T-helper 2 cell treated with Interferon-gamma antibody and Interleukin-4, amounts not matched to agents 100 ng/mL and 5 ng/mL, for 36 hours (primary cell): ENCODE results near the gene GIPR. TPM values are rescaled to one million over a fixed set of nuclear protein-coding genes. Genes with fewer than 3 reads are reported as not detected.

Experiments
- intact Hi-C: fragments of 100-400 bp; cut with micrococcal nuclease; formaldehyde crosslinking; loops from one replicate; pipeline ENCODE4 v1.15.1; 2023
- total RNA-seq: library from RNA; stranded (reverse); gene quantifications from 2 replicates; pipeline ENCODE4 v1.2.3, GENCODE V29; 2022

Gene GIPR
- total RNA-seq, 1 donor from 2014 or later, result 4.7 TPM

GRCh38 chr19:45645068-45645630 is 22.9 kb upstream of the GIPR start:
- intact Hi-C loops, result loop anchor here (10.0 kb wide), 1 partner anchor 240 kb away; the partner anchor contains the start of genes POLR1G and PPP1R13L

GRCh38 chr19:45645631-45646344 is 22.2 kb upstream of the GIPR start:
- intact Hi-C loops, result loop anchor here (10.0 kb wide), 1 partner anchor 241 kb away; the partner anchor contains the start of genes POLR1G and PPP1R13L

- intact Hi-C loops, result loop anchor here (10.0 kb wide), 1 partner anchor 242 kb away; the partner anchor contains the start of genes POLR1G and PPP1R13L
Measured at GRCh38 chr19:45646345-45646698, 21.7 kb upstream of the GIPR start.

GRCh38 chr19:45650722-45651121 is 17.3 kb upstream of the GIPR start:
- intact Hi-C loops, result no loop called here

GRCh38 chr19:45653634-45654033 is 14.4 kb upstream of the GIPR start:
- intact Hi-C loops, result no loop called here

- intact Hi-C loops, result no loop called here
Measured at GRCh38 chr19:45655073-45655472, 12.9 kb upstream of the GIPR start.

- intact Hi-C loops, result no loop called here
Measured at GRCh38 chr19:45657520-45658167, 10.4 kb upstream of the GIPR start.

GRCh38 chr19:45659096-45659729 is 8.8 kb upstream of the GIPR start:
- intact Hi-C loops, result no loop called here

- intact Hi-C loops, result no loop called here
Measured at GRCh38 chr19:45660636-45661035, 7.4 kb upstream of the GIPR start.

- intact Hi-C loops, result no loop called here
Measured at GRCh38 chr19:45663800-45664199, 4.2 kb upstream of the GIPR start.

GRCh38 chr19:45664575-45664974 is 3.4 kb upstream of the GIPR start:
- intact Hi-C loops, result no loop called here

GRCh38 chr19:45668342-45668871 is 386 bp downstream of the GIPR start:
- intact Hi-C loops, result loop anchor here (2.0 kb wide), 1 partner anchor 26 kb away; no protein-coding TSS in a partner anchor

GRCh38 chr19:45670670-45671453 is 2.8 kb downstream of the GIPR start:
- intact Hi-C loops, result loop anchor here (2.0 kb wide), 1 partner anchor 22 kb away; the partner anchor contains the start of gene QPCTL

GRCh38 chr19:45674946-45675345 is 6.9 kb downstream of the GIPR start:
- intact Hi-C loops, result no loop called here

GRCh38 chr19:45676851-45677263 is 8.8 kb downstream of the GIPR start:
- intact Hi-C loops, result no loop called here

GRCh38 chr19:45677351-45678230 is 9.6 kb downstream of the GIPR start:
- intact Hi-C loops, result no loop called here

GRCh38 chr19:45681391-45682015 is 13.5 kb downstream of the GIPR start:
- intact Hi-C loops, result loop anchor here (1.0 to 5.0 kb wide), 3 partner anchors 11 to 74 kb away; partner anchors contain the start of gene QPCTL

- intact Hi-C loops, result loop anchor here (5.0 kb wide), 1 partner anchor 40 kb away; no protein-coding TSS in a partner anchor
Measured at GRCh38 chr19:45682117-45682516, 14.1 kb downstream of the GIPR start.

- intact Hi-C loops, result loop anchor here (5.0 kb wide), 1 partner anchor 41 kb away; no protein-coding TSS in a partner anchor
Measured at GRCh38 chr19:45682908-45683307, 14.9 kb downstream of the GIPR start.
